H1 (cell line): ENCODE results near the gene GATAD2B. TPM values are rescaled to one million over a fixed set of nuclear protein-coding genes. Genes with fewer than 3 reads are reported as not detected.

Source experiments
- CTCF ChIA-PET: fragments of 300-600 bp; sonication (Branson Sonifier 250); formaldehyde crosslinking; loops from one replicate; lab custom pipeline; 2021; ENCODE audit not compliant: partially characterized antibody; lab: Charles Lee
- POLR2A ChIA-PET: fragments of 300-600 bp; sonication (Branson Sonifier 250); formaldehyde crosslinking; loops from one replicate; lab custom pipeline; 2021; ENCODE audit warnings: inconsistent platforms; ENCODE audit not compliant: partially characterized antibody; lab: Charles Lee
- DNase-seq, 2 experiments: peaks; one replicate each; pipeline versions ENCODE4 v3.0.0 to v3.0.0-alpha.2; 2010 to 2022; ENCODE audit warnings: low spot score in 2 of 2, low read depth in 1 of 2, mixed read lengths in 1 of 2
- FAIRE-seq: peaks from 2 replicates; lab custom pipeline; 2011; peaks lifted over from hg19 to GRCh38; lab: Jason Lieb, UNC
- H2AFZ ChIP-seq: 2 replicates; pipeline ENCODE4 v1.8.1; 2012; ENCODE audit warnings: low read length, inconsistent platforms
- H2AK5ac ChIP-seq: 2 replicates; pipeline ENCODE4 v1.6.1; 2013; ENCODE audit warnings: low read depth, low read length
- H2BK120ac ChIP-seq: replicated peaks from 2 replicates; pipeline ENCODE3; 2013; ENCODE audit warnings: low read depth, low read length, inconsistent platforms
- H2BK12ac ChIP-seq: 2 replicates; pipeline ENCODE4 v1.6.1; 2013; ENCODE audit warnings: low read depth, low read length
- H2BK15ac ChIP-seq: 2 replicates; pipeline ENCODE4 v1.6.1; 2013; ENCODE audit warnings: low read length
- H2BK20ac ChIP-seq: 2 replicates; pipeline ENCODE4 v1.6.1; 2013; ENCODE audit warnings: low read length
- H2BK5ac ChIP-seq: 2 replicates; pipeline ENCODE4 v1.6.1; 2013; ENCODE audit warnings: low read depth, low read length
- H3K14ac ChIP-seq: 2 replicates; pipeline ENCODE4 v1.6.1; 2013; ENCODE audit warnings: inconsistent platforms; ENCODE audit not compliant: insufficient read length
- H3K18ac ChIP-seq: 2 replicates; pipeline ENCODE4 v1.6.1; 2013; ENCODE audit warnings: low read length; ENCODE audit errors: extremely low read depth
- H3K23ac ChIP-seq: 2 replicates; pipeline ENCODE4 v1.6.1; 2013; ENCODE audit warnings: inconsistent platforms; ENCODE audit not compliant: insufficient read length
- H3K23me2 ChIP-seq: 2 replicates; pipeline ENCODE4 v1.6.1; 2013; ENCODE audit warnings: low read depth, low read length
- H3K27ac ChIP-seq: 2 replicates; pipeline ENCODE4 v1.6.1; 2011; ENCODE audit warnings: low read depth, low read length, inconsistent platforms
- H3K27me3 ChIP-seq, 4 experiments: replicated peaks in 1 of 4; 1 replicate in 1 of 4; 2 replicates in 3 of 4; pipeline versions ENCODE4 v1.6.1 to v1.8.1; 2011 to 2013; ENCODE audit warnings: low read length in 3 of 4, mild to moderate bottlenecking in 3 of 4, inconsistent platforms in 2 of 4, mixed read lengths in 2 of 4, moderate library complexity in 1 of 4; ENCODE audit not compliant: control insufficient read depth in 3 of 4, insufficient read depth in 3 of 4; ENCODE audit errors: extremely low read depth in 1 of 4
- H3K36me3 ChIP-seq, 4 experiments: 2 replicates each; pipeline versions ENCODE4 v1.6.1 to v1.8.1; 2011 to 2013; ENCODE audit warnings: mild to moderate bottlenecking in 4 of 4, low read length in 3 of 4, moderate library complexity in 2 of 4, control low read depth in 1 of 4, inconsistent platforms in 1 of 4; ENCODE audit not compliant: insufficient read depth in 4 of 4, control insufficient read depth in 2 of 4
- H3K4ac ChIP-seq: replicated peaks from 2 replicates; pipeline ENCODE3; 2013; ENCODE audit warnings: low read length, low read depth, mixed read lengths, inconsistent platforms; ENCODE audit not compliant: insufficient read length
- H3K4me1 ChIP-seq, 4 experiments: replicated peaks in 1 of 4; 1 replicate in 1 of 4; 2 replicates in 3 of 4; pipeline versions ENCODE4 v1.6.1 to v1.8.1; 2011 to 2013; ENCODE audit warnings: low read length in 3 of 4, inconsistent platforms in 2 of 4, mixed read lengths in 1 of 4; ENCODE audit not compliant: insufficient read depth in 4 of 4, control insufficient read depth in 3 of 4
- H3K4me2 ChIP-seq, 2 experiments: 2 replicates each; pipeline versions ENCODE4 v1.6.1 to v1.8.1; 2011 to 2013; ENCODE audit warnings: low read depth in 2 of 2, low read length in 2 of 2, control low read depth in 1 of 2, inconsistent platforms in 1 of 2, mild to moderate bottlenecking in 1 of 2; ENCODE audit not compliant: insufficient read depth in 1 of 2
- H3K4me3 ChIP-seq, 4 experiments: fragments of 200-600, 300-600 bp in 1 of 4; sonication (generic), shearing (Covaris generic), sonication (Bioruptor Twin) in 1 of 4; 2 replicates each; pipeline versions ENCODE4 v1.5.1 to v1.8.1; 2011 to 2016; ENCODE audit warnings: low read length in 4 of 4, low read depth in 3 of 4, control low read depth in 2 of 4, inconsistent platforms in 2 of 4, mild to moderate bottlenecking in 2 of 4, mixed read lengths in 1 of 4, moderate library complexity in 1 of 4; ENCODE audit not compliant: insufficient read depth in 2 of 4; ENCODE audit errors: extremely low read depth in 1 of 4
- H3K56ac ChIP-seq: replicated peaks from 2 replicates; pipeline ENCODE3; 2013; ENCODE audit warnings: low read depth, mild to moderate bottlenecking, mixed read lengths, low read length, inconsistent platforms; ENCODE audit not compliant: insufficient read length
- H3K79me1 ChIP-seq: 2 replicates; pipeline ENCODE4 v1.6.1; 2013; ENCODE audit warnings: low read depth, low read length, control low read depth
- H3K79me2 ChIP-seq, 2 experiments: 2 replicates each; pipeline versions ENCODE4 v1.6.1 to v1.8.1; 2012 to 2013; ENCODE audit warnings: low read length in 2 of 2, mild to moderate bottlenecking in 2 of 2, inconsistent platforms in 1 of 2; ENCODE audit not compliant: insufficient read depth in 2 of 2, control insufficient read depth in 1 of 2
- H3K9ac ChIP-seq, 4 experiments: replicated peaks in 1 of 4; 1 replicate in 1 of 4; 2 replicates in 3 of 4; pipeline versions ENCODE4 v1.6.1 to v1.8.1; 2011 to 2013; ENCODE audit warnings: low read depth in 3 of 4, low read length in 3 of 4, control low read depth in 2 of 4, mild to moderate bottlenecking in 2 of 4, moderate library complexity in 2 of 4, inconsistent platforms in 1 of 4; ENCODE audit errors: extremely low read depth in 1 of 4
- H3K9me3 ChIP-seq, 2 experiments: 2 replicates each; pipeline versions ENCODE4 v1.6.1 to v1.8.1; 2012 to 2013; ENCODE audit warnings: mild to moderate bottlenecking in 2 of 2, moderate library complexity in 2 of 2, control low read depth in 1 of 2, inconsistent platforms in 1 of 2, low read depth in 1 of 2, low read length in 1 of 2, mixed read lengths in 1 of 2; ENCODE audit not compliant: insufficient read depth in 2 of 2
- H4K20me1 ChIP-seq, 2 experiments: replicated peaks in 1 of 2; 2 replicates each; pipeline versions ENCODE3 to v1.8.1; 2011 to 2013; ENCODE audit warnings: inconsistent platforms in 2 of 2, low read length in 2 of 2, mild to moderate bottlenecking in 1 of 2; ENCODE audit not compliant: insufficient read depth in 2 of 2, control insufficient read depth in 1 of 2
- H4K5ac ChIP-seq: 2 replicates; pipeline ENCODE4 v1.6.1; 2013; ENCODE audit warnings: low read length, low read depth, mixed read lengths, inconsistent platforms; ENCODE audit not compliant: insufficient read length
- H4K8ac ChIP-seq: 2 replicates; pipeline ENCODE4 v1.8.0; 2013; ENCODE audit warnings: mild to moderate bottlenecking, moderate library complexity, low read length, inconsistent platforms; ENCODE audit not compliant: insufficient read depth; ENCODE audit errors: extremely low read depth
- H4K91ac ChIP-seq: replicated peaks from 2 replicates; pipeline ENCODE3; 2013; ENCODE audit warnings: low read length, mixed read lengths, inconsistent platforms; ENCODE audit not compliant: insufficient read length
- CEBPB ChIP-seq: IDR thresholded peaks from 2 replicates; pipeline ENCODE4 v1.6.1; 2012; ENCODE audit warnings: low read depth, low read length
- CHD1 ChIP-seq: IDR thresholded peaks from 2 replicates; pipeline ENCODE4 v1.6.1; 2012; ENCODE audit warnings: low read depth, low read length, improper control_type of control experiment
- POU5F1 ChIP-seq: IDR thresholded peaks from 2 replicates; pipeline ENCODE4 v1.6.1; 2011; ENCODE audit warnings: low read depth, mild to moderate bottlenecking, low read length, moderate library complexity
- SRF ChIP-seq: IDR thresholded peaks from 2 replicates; pipeline ENCODE4 v1.6.1; 2011; ENCODE audit warnings: mild to moderate bottlenecking, low read depth, low read length, moderate library complexity
- TAF1 ChIP-seq: IDR thresholded peaks from 2 replicates; pipeline ENCODE4 v1.6.1; 2011; ENCODE audit warnings: mild to moderate bottlenecking, low read depth, low read length
- TCF12 ChIP-seq: IDR thresholded peaks from 2 replicates; pipeline ENCODE4 v1.6.1; 2011; ENCODE audit warnings: low read depth, mild to moderate bottlenecking, low read length
- WGBS, 2 experiments: shearing (Covaris generic) in 1 of 2; methylation state at CpG; one replicate each; pipeline versions ENCODE4 v1.1.6 to v1.1.7; 2013 to 2015; ENCODE audit warnings: low lambda C conversion rate in 2 of 2, mixed read lengths in 2 of 2, inconsistent platforms in 1 of 2, low coverage in 1 of 2, missing lambda C conversion rate in 1 of 2; ENCODE audit not compliant: insufficient replicate concordance in 2 of 2, insufficient coverage in 1 of 2, insufficient read length in 1 of 2; ENCODE audit errors: extremely low coverage in 1 of 2, missing lambda C conversion rate in 1 of 2; 5-methylcytosine and 5-hydroxymethylcytosine counted together
- polyA plus RNA-seq, 7 experiments: library from polyadenylated mRNA; depleted of rRNA in 3 of 7; stranded (reverse) in 5 of 7; unstranded in 2 of 7; fragments of >200 nt in 5 of 7; fragments of 200-250 nt in 2 of 7; gene quantifications; 1 replicate in 5 of 7; 2 replicates in 1 of 7; 4 replicates in 1 of 7; pipeline versions ENCODE4 v1.2.1 to v1.2.3, GENCODE V29; 2011 to 2013; ENCODE audit warnings: missing spikeins in 2 of 7, mixed read lengths in 2 of 7
- total RNA-seq: library from RNA; stranded (reverse); fragmentation: NEBNext Ultra II Directional; extraction: Animal tissue kit (Norgen Biotek cat#: 25700); gene quantifications from 2 replicates; pipeline ENCODE4 v1.2.1, GENCODE V29; 2021

The GATAD2B gene
- total and polyA plus RNA-seq, 2 of the 8 experiments (the other 6 are each of a cell fraction or from before 2014, with no cell fraction given) = 8.4 to 39.1 TPM

DNA sequence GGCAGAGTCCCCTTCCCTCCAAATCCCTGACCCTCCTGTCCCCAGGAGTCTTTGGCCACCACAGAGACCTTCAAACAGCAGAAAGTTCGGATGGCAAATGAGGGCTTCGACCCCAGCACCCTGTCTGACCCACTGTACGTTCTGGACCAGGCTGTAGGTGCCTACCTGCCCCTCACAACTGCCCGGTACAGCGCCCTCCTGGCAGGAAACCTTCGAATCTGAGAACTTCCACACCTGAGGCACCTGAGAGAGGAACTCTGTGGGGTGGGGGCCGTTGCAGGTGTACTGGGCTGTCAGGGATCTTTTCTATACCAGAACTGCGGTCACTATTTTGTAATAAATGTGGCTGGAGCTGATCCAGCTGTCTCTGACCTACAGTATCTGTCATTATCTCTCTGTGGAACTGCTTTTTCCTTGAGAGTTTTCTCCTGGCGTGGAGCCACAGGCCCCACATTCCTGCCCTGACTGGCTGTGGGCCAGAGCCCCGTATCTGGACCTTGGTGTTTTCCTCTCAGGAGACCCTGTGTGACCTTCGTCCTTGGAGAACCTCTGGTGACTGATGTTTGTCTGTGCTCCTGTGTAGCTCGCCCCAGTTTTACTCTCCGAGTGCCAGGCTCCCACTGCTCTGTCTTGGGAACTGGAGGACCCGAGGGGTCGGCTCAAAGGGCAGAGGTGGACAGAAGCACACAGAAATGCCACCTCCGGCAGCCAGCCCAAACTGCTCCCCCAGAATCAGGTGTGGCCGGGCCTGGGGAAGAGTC is 142.8 kb downstream of the GATAD2B start:
- no peak overlapping the region for H2BK20ac ChIP-seq
- H4K91ac ChIP-seq = no peak overlapping the region
- 94% methylated on average over 17 of the region's 17 CpGs; no CpG with 5 or more reads in 1 of the 2 experiments for WGBS, 2 experiments
- H3K18ac ChIP-seq = no peak overlapping the region
- H3K9ac ChIP-seq = no peak overlapping the region
- DNase-seq (no peak), FAIRE-seq (no peak)
- H3K27me3 ChIP-seq = no peaks in the 10 kb centered on the region
- H3K4ac ChIP-seq = no peak overlapping the region
- H3K79me1 ChIP-seq = peaks cover 3% of the 10 kb centered on the region; the same call in 1 of the 2 replicates
- H2BK5ac ChIP-seq = no peak overlapping the region
- H3K23me2 ChIP-seq = peaks cover 9% of the 10 kb centered on the region
- H4K5ac ChIP-seq = no peak overlapping the region
- H3K9me3 ChIP-seq = no peaks in the 10 kb centered on the region
- H3K4me3 ChIP-seq = no peak overlapping the region
- H2BK120ac ChIP-seq = no peak overlapping the region
- H3K23ac ChIP-seq = no peak overlapping the region
- no peak overlapping the region for H2BK15ac ChIP-seq
- H2BK12ac ChIP-seq = no peak overlapping the region
- H2AFZ ChIP-seq = no peak overlapping the region
- H3K14ac ChIP-seq = no peak overlapping the region
- no peak overlapping the region for H2AK5ac ChIP-seq
- no peaks in the 10 kb centered on the region; a peak in 1 of 4 replicates for H3K79me2 ChIP-seq
- ChIA-PET POLR2A (interaction anchor here (0.8 to 3.9 kb wide), 4 partner anchors 11 to 219 kb away, joined by 3 to 14 read pairs (median 4); partner anchors contain the start of gene RPS27), CTCF (interaction anchor here (1.0 to 1.3 kb wide), 3 partner anchors 17 to 186 kb away, joined by 3 to 5 read pairs (median 4); no protein-coding TSS in a partner anchor)
- no peak overlapping the region for H4K8ac ChIP-seq
- H3K4me2 ChIP-seq = no peak overlapping the region
- H3K4me1 ChIP-seq = peaks cover 0 to 11% (median 9%) of the 10 kb centered on the region in 4 experiments; a peak in 6 of 7 replicates
- H4K20me1 ChIP-seq = no peaks in the 10 kb centered on the region
- TF ChIP-seq POU5F1 (no peak), CHD1 (no peak), TCF12 (no peak), TAF1 (no peak), SRF (no peak), CEBPB (no peak)
- H3K56ac ChIP-seq = no peak overlapping the region
- H3K27ac ChIP-seq = no peak overlapping the region
- no peaks in the 10 kb centered on the region for H3K36me3 ChIP-seq
